AG10803 (cell line): Measurements from ENCODE around the gene RTCA.
A peak's percentile ranks its signal among the peaks of the same experiment; 100 is the strongest.
"Not testable (repeated sequence)": the region's sequence is repeated elsewhere in the genome, so short reads cannot be mapped to it uniquely, and the experiment has no call there.

Source experiments
- DNase-seq: peaks from one replicate; pipeline ENCODE4 v3.0.0; 2010; ENCODE audit warnings: low read depth
- H3K4me3 ChIP-seq: 2 replicates; pipeline ENCODE4 v1.5.1; 2011; ENCODE audit warnings: mild to moderate bottlenecking, low read length, control low read depth
- TF ChIP-seq, protein P1 (sequence below): conservative IDR thresholded peaks from 2 replicates; pipeline ENCODE4 v1.5.1; 2011; ENCODE audit warnings: mild to moderate bottlenecking, low read length, control low read depth, inconsistent platforms

The RTCA gene

DNA sequence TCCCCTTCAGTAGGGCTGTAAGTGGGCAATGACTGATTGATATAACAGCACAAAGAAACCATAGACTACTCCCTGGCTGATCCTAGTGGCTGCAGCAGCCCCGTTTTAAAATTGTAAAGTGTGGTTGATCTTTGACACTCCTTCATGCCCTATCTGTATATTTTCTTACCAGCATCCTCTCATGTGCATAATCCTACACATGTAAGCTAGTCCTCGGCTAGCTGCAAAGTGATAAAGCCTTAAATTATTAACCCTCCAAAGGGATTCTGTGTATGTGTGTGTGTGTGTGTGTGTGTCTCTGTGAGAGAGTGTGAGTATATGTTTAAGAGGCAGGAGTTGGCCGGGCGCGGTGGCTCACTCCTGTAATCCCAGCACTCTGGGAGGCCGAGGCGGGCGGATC, 55.5 kb downstream of the RTCA start:
- no peak for DNase-seq

DNA sequence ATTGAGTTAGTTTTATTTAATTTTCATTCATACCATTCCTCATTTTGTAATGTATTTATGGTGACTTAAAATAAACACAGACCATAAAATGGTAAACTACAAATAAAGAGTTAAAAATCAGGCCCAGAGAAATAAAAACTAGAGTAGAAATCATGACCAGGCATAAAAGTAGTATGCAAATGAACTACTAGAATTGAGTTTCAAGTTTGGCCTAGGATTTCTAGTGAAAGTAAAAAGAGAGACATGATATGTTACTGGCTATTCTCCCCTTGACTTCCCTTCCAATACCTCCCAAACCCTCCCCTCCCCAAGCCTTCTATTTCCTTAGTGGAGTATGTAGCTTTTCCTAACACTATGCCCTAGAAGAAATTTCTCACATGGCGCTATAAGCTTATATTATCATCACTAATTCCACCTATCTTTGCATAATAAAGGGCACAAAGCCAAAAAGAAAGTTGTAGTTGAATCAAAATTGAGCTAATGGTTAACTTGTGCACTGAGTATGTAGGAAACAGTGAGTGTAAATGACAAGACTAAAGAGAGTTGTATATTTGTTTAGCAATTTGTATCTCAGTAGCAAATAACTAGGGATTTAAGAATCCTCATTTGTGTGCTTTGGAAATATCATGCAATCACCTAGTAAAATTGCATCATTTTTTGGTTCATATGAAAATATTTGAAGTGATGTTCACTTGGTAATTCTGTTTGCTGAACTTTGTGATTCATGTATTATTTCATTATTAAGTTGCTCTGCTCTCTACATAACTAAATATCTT, 56.6 kb downstream of the RTCA start:
- TF ChIP-seq, protein P1, sequence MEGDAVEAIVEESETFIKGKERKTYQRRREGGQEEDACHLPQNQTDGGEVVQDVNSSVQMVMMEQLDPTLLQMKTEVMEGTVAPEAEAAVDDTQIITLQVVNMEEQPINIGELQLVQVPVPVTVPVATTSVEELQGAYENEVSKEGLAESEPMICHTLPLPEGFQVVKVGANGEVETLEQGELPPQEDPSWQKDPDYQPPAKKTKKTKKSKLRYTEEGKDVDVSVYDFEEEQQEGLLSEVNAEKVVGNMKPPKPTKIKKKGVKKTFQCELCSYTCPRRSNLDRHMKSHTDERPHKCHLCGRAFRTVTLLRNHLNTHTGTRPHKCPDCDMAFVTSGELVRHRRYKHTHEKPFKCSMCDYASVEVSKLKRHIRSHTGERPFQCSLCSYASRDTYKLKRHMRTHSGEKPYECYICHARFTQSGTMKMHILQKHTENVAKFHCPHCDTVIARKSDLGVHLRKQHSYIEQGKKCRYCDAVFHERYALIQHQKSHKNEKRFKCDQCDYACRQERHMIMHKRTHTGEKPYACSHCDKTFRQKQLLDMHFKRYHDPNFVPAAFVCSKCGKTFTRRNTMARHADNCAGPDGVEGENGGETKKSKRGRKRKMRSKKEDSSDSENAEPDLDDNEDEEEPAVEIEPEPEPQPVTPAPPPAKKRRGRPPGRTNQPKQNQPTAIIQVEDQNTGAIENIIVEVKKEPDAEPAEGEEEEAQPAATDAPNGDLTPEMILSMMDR = no peak
- no peak overlapping the region for H3K4me3 ChIP-seq
- peak; percentile 77 for DNase-seq

More for the DNA sequence above, 55.5 kb downstream of the RTCA start:
- H3K4me3 ChIP-seq = no peak overlapping the region
- TF ChIP-seq, protein P1 = no peak

DNA sequence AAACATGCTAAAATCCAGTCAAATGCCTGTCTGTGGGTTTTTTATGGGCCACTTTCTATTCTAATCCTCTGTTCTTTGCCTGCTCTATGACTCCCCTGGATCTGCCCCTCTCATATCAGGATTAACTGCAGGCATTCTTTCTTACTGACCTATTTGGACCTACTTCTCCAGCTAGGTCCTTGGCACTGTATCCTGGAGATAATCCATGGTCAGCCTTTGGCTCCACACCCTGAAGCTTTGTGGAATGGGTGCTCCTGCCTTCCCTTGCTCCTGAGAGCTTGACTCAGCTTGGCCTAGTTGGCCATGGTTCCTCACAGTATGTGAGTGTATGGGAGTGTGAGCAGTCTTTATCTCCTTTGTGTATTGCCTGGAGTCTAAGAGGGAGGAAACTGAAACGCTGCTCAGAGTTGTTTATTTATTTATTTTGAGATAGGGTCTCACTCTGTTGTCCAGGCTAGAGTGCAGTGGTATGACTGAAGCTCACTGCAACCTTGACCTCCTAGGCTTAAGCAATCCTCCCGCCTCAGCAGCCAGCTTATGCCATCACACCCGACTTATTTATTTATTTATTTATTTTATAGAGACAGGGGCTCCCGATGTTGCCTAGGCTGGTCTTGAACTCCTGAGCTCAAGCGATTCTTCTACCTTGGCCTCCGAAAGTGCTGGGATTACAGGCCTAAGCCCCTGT, 57.5 kb downstream of the RTCA start:
- no peak overlapping the region for H3K4me3 ChIP-seq
- peak; percentile 45 for DNase-seq
- TF ChIP-seq, protein P1 = no peak

DNA sequence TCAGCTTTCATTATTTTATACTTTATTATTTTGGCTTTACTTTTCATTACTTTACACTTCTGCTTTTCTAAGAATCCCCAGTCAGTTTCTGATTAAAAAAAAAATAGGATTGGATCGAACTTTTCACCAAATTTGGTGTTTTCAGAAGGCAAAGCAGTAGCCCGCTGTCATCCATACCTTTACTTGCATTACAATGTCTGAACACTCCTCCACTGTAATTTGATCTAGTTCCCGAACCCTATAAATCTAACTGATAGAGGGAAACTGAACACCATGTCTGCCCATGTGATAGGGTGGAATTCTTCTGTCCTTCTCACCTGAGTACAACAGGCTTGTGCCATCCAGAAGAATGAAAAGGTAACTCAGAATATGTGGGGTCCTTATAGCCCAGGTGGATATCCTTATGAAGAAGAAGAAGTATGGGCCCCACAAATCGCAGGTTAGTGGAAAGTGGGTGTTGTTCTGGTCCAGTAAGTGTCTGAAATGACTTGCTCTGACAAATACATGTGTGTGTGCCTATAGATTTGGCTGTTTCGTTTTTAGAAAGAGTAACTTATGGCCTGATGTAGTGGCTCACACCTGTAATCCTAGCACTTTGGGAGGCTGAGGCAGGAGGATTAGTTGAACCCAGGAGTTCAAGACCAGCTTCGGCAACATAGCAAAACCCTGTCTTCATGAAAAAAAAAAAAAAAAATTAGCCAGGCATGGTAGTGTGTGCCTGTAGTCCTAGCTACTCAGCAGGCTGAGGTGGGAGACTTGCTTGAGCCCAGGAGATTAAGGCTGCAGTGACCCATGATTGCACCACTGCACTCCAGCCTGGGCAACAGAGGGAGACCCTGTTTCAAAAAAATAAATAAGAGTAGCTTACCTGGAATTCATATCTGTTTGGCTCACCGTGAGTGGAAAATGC, 59.7 kb downstream of the RTCA start:
- H3K4me3 ChIP-seq = no peak overlapping the region
- TF ChIP-seq, protein P1 = no peak
- no peak for DNase-seq

DNA sequence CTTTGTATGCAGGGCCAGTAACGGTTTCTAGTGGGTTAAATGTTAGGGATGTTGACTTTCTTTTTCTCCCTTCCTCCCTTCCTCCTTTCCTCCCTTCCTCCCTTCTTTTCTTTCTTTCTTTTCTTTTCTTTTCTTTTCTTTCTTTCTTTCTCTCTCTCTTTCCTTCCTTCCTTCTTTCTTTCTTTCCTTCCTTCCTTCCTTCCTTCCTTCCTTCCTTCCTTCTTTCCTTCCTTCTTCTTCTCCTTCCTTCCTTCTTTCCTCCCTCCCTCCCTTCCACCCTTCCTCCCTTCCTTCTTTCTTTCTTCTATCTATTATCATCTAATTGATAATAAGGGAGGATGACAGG, 60.3 kb downstream of the RTCA start:
- DNase-seq = not testable (repeated sequence)

DNA sequence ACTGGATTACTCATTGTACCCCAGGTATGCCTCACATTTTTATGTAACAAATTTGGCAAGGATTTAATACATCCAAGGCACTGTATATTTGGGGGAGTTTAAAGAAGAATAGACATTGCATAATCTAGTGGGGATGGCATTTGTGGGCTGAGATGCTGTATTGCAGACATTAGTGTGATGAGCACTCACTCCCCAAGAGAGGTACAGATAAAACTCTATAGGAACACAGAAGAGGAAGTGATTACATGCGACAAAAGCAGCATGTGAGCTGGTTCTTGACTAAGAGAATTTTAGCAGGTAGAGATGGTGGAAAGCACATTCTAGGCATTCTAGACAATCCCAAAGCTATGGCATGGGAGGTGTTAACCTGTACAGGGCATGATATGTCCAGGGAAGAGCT, 62.1 kb downstream of the RTCA start:
- DNase-seq = no peak
- no peak overlapping the region for H3K4me3 ChIP-seq
- TF ChIP-seq, protein P1 = no peak

More for the DNA sequence above, 60.3 kb downstream of the RTCA start:
- not testable (repeated sequence) for H3K4me3 ChIP-seq

DNA sequence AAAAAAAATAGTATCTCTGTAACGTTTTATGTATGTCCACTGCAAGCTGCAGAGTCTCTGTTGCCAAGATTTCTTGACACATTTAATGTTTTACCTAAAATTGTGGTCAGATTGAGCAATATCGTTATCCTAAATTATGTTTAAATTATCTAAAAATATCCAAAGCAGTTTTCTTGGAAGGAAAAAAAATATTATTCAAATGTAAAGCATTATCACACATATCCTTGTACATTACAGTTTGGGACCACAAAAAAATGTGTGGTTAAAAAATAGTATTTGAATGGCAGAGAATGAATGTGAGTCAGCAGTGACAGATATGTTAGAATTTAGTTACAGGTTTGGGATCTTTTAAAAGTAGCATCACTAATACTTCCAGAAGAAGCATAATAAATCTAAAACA, 65.1 kb downstream of the RTCA start:
- H3K4me3 ChIP-seq = not testable (repeated sequence)
- peak; percentile 20 for DNase-seq
